ENCODE results near the gene PLXDC1. TPM values are rescaled to one million over a fixed set of nuclear protein-coding genes. Genes with fewer than 3 reads are reported as not detected.

Gene PLXDC1
- total RNA-seq, 3 donors from 2014 or later: 2.4 to 10.9 (median 5.6) TPM

- peak; percentile 88 for ATAC-seq
- Histone ChIP-seq H3K36me3 (ENCODE audit: low read depth) (no peaks in the 10 kb centered on the region), H3K9me3 (no peaks in the 10 kb centered on the region), H3K4me3 (no peak overlapping the region), H3K4me1 (ENCODE audit: low read depth) (no peaks in the 10 kb centered on the region)
- TF ChIP-seq CTCF (IDR thresholded peaks at IDR 0.05): no peak
- peak; percentile 62 to 83 (median 67) for DNase-seq
- intact Hi-C loops (cut with DNase I, micrococcal nuclease): loop anchor here in 1 of 2 donors (10.0 kb wide), 1 partner anchor 160 kb away; no protein-coding TSS in a partner anchor
These were observed 7.0 kb downstream of the PLXDC1 start for GRCh38 chr17:39144416-39144840.

- no peak for TF ChIP-seq CTCF (IDR thresholded peaks at IDR 0.05)
- peak; percentile 22 for ATAC-seq
These were observed 7.8 kb downstream of the PLXDC1 start for GRCh38 chr17:39143552-39144093.

GRCh38 chr17:39141915-39142664 lies 9.3 kb downstream of the PLXDC1 start:
- Histone ChIP-seq H3K36me3 (ENCODE audit: low read depth) (no peaks in the 10 kb centered on the region), H3K4me1 (ENCODE audit: low read depth) (no peaks in the 10 kb centered on the region), H3K9me3 (no peaks in the 10 kb centered on the region), H3K4me3 (no peak overlapping the region)
- ATAC-seq: no peak
- TF ChIP-seq CTCF (IDR thresholded peaks at IDR 0.05): no peak
- intact Hi-C loops (cut with DNase I, micrococcal nuclease): loop anchor here in 1 of 2 donors (10.0 kb wide), 1 partner anchor 157 kb away; no protein-coding TSS in a partner anchor
- DNase-seq: no peak

More at GRCh38 chr17:39143552-39144093, 7.8 kb downstream of the PLXDC1 start:
- no peaks in the 10 kb centered on the region for H3K36me3 ChIP-seq (ENCODE audit: low read depth)
- no peaks in the 10 kb centered on the region for H3K9me3 ChIP-seq
- intact Hi-C loops (cut with DNase I, micrococcal nuclease): loop anchor here in 1 of 2 donors (10.0 kb wide), 1 partner anchor 159 kb away; no protein-coding TSS in a partner anchor
- no peak overlapping the region for H3K4me3 ChIP-seq
- DNase-seq: no peak
- no peaks in the 10 kb centered on the region for H3K4me1 ChIP-seq (ENCODE audit: low read depth)

- Histone ChIP-seq H3K9me3 (no peaks in the 10 kb centered on the region), H3K4me1 (ENCODE audit: low read depth) (no peaks in the 10 kb centered on the region), H3K36me3 (ENCODE audit: low read depth) (no peaks in the 10 kb centered on the region), H3K4me3 (no peak overlapping the region)
- intact Hi-C loops (cut with DNase I, micrococcal nuclease): loop anchor here in 1 of 2 donors (10.0 kb wide), 1 partner anchor 156 kb away; no protein-coding TSS in a partner anchor
- no peak for TF ChIP-seq CTCF (IDR thresholded peaks at IDR 0.05)
- DNase-seq (no peak), ATAC-seq (no peak)
These were observed 10.1 kb downstream of the PLXDC1 start for GRCh38 chr17:39141294-39141693.

GRCh38 chr17:39139561-39139960 lies 11.9 kb downstream of the PLXDC1 start:
- H3K36me3 ChIP-seq (ENCODE audit: low read depth): no peaks in the 10 kb centered on the region
- no peaks in the 10 kb centered on the region for H3K4me1 ChIP-seq (ENCODE audit: low read depth)
- H3K9me3 ChIP-seq: no peaks in the 10 kb centered on the region
- intact Hi-C loops (cut with DNase I, micrococcal nuclease): no loop called here
- H3K4me3 ChIP-seq: no peak overlapping the region
- no peak for TF ChIP-seq CTCF (IDR thresholded peaks at IDR 0.05)
- DNase-seq (no peak), ATAC-seq (no peak)
